Activated CD8-positive, alpha-beta T cell treated with anti-CD3 and anti-CD28 coated beads for 36 hours (primary cell): Measurements from ENCODE around the gene ELAC2. TPM values are rescaled to one million over a fixed set of nuclear protein-coding genes. Genes with fewer than 3 reads are reported as not detected.

Experiments
- ATAC-seq: fragments of 200-7000 bp; cut with Tn5 transposase; one replicate; pipeline ENCODE4 v1.10.0; 2021; ENCODE audit warnings: mild to moderate bottlenecking, moderate library complexity
- CTCF ChIA-PET: fragments of 350-600 bp; sonication (Branson Sonifier 250); formaldehyde crosslinking; loops from one replicate; lab custom pipeline; 2021; ENCODE audit warnings: antibody characterized with exemption; lab: Charles Lee
- POLR2A ChIA-PET: fragments of 350-600 bp; sonication (Branson Sonifier 250); formaldehyde crosslinking; loops from one replicate; lab custom pipeline; 2021; ENCODE audit warnings: antibody characterized with exemption; lab: Charles Lee
- DNase-seq: peaks from one replicate; pipeline ENCODE4 v3.0.0-alpha.2; 2020
- H3K27ac Mint-ChIP-seq: one replicate; pipeline ENCODE4 v1.8.0; 2021; ENCODE audit warnings: mild to moderate bottlenecking, mixed read lengths
- H3K27me3 Mint-ChIP-seq: one replicate; pipeline ENCODE4 v1.8.0; 2021; ENCODE audit warnings: mixed read lengths
- H3K36me3 Mint-ChIP-seq: one replicate; pipeline ENCODE4 v1.8.0; 2021; ENCODE audit warnings: low read depth, mixed read lengths
- H3K4me1 Mint-ChIP-seq: one replicate; pipeline ENCODE4 v1.8.0; 2021; ENCODE audit warnings: low read depth, mixed read lengths
- H3K4me3 Mint-ChIP-seq: one replicate; pipeline ENCODE4 v1.8.0; 2021; ENCODE audit warnings: mild to moderate bottlenecking, moderate library complexity, mixed read lengths
- H3K9me3 Mint-ChIP-seq: one replicate; pipeline ENCODE4 v1.8.0; 2021; ENCODE audit warnings: mixed read lengths
- CTCF ChIP-seq: fragments of 200-600 bp; IDR thresholded peaks from one replicate; pipeline ENCODE4 v1.8.0; 2022; ENCODE audit warnings: antibody characterized with exemption, mild to moderate bottlenecking
- intact Hi-C: fragments of 100-400 bp; cut with micrococcal nuclease; formaldehyde crosslinking; loops from one replicate; pipeline ENCODE4 v1.10.0; 2022
- total RNA-seq, 2 experiments: library from RNA; stranded (reverse); gene quantifications; one replicate each; pipeline ENCODE4 v1.2.3, GENCODE V29; 2021

Gene ELAC2
- total RNA-seq, 2 experiments from 2014 or later = 60.1 to 67.6 TPM

- Mint-ChIP-seq H3K36me3 (no peaks in the 10 kb centered on the region), H3K4me1 (no peaks in the 10 kb centered on the region), H3K27ac (no peak overlapping the region), H3K9me3 (peaks cover 3% of the 10 kb centered on the region), H3K27me3 (peaks cover 1% of the 10 kb centered on the region), H3K4me3 (no peak overlapping the region)
- ATAC-seq (no peak), DNase-seq (no peak)
- intact Hi-C loops = no loop called here
- POLR2A ChIA-PET = no interaction called here
- TF ChIP-seq CTCF = no peak
- CTCF ChIA-PET = no interaction called here
Observed at GRCh38 chr17:12959441-12959840, 58.4 kb downstream of the ELAC2 start.

GRCh38 chr17:12958786-12959185 lies 59.0 kb downstream of the ELAC2 start:
- Mint-ChIP-seq H3K4me3 (no peak overlapping the region), H3K27ac (no peak overlapping the region), H3K27me3 (peaks cover 1% of the 10 kb centered on the region), H3K4me1 (no peaks in the 10 kb centered on the region), H3K9me3 (peaks cover 3% of the 10 kb centered on the region), H3K36me3 (no peaks in the 10 kb centered on the region)
- ChIA-PET CTCF (no interaction called here), POLR2A (no interaction called here)
- intact Hi-C loops = no loop called here
- no peak for TF ChIP-seq CTCF
- DNase-seq = no peak
- ATAC-seq = no peak

GRCh38 chr17:12955521-12955920 lies 62.3 kb downstream of the ELAC2 start:
- Mint-ChIP-seq H3K4me3 (no peak overlapping the region), H3K27ac (no peak overlapping the region), H3K9me3 (peaks cover 3% of the 10 kb centered on the region), H3K27me3 (no peaks in the 10 kb centered on the region), H3K4me1 (no peaks in the 10 kb centered on the region), H3K36me3 (no peaks in the 10 kb centered on the region)
- ChIA-PET CTCF (no interaction called here), POLR2A (no interaction called here)
- intact Hi-C loops = no loop called here
- DNase-seq (no peak), ATAC-seq (no peak)
- TF ChIP-seq CTCF = no peak

GRCh38 chr17:12953156-12953555 lies 64.7 kb downstream of the ELAC2 start:
- Mint-ChIP-seq H3K27ac (no peak overlapping the region), H3K36me3 (no peaks in the 10 kb centered on the region), H3K4me1 (no peaks in the 10 kb centered on the region), H3K27me3 (no peaks in the 10 kb centered on the region), H3K4me3 (no peak overlapping the region), H3K9me3 (peaks cover 3% of the 10 kb centered on the region)
- intact Hi-C loops = no loop called here
- ATAC-seq = no peak
- CTCF ChIA-PET = no interaction called here
- POLR2A ChIA-PET = no interaction called here
- TF ChIP-seq CTCF = no peak
- no peak for DNase-seq

- intact Hi-C loops = no loop called here
- no peak for DNase-seq
- no peak overlapping the region for H3K27ac Mint-ChIP-seq
- TF ChIP-seq CTCF = no peak
- ChIA-PET CTCF (no interaction called here), POLR2A (no interaction called here)
- H3K27me3 Mint-ChIP-seq = no peaks in the 10 kb centered on the region
- H3K9me3 Mint-ChIP-seq = no peaks in the 10 kb centered on the region
- H3K4me3 Mint-ChIP-seq = no peak overlapping the region
- ATAC-seq = no peak
- H3K36me3 Mint-ChIP-seq = no peaks in the 10 kb centered on the region
- H3K4me1 Mint-ChIP-seq = no peaks in the 10 kb centered on the region
Observed at GRCh38 chr17:12952012-12952411, 65.8 kb downstream of the ELAC2 start.
